GM20431 (cell line): Measurements from ENCODE around the gene NDUFA8.

ENCODE experiments used
- in situ Hi-C: fragments of 300-500 bp; cut with MseI, MboI; formaldehyde crosslinking; loops from one replicate; pipeline ENCODE4 v1.15.0; 2020; ENCODE audit warnings: low sequenced_read_pairs; ENCODE audit not compliant: unreplicated experiment

Gene NDUFA8

GRCh38 chr9:122111413-122112085, 48.0 kb downstream of the NDUFA8 start:
- in situ Hi-C loops, result no loop called here

GRCh38 chr9:122110100-122110833, 49.3 kb downstream of the NDUFA8 start:
- in situ Hi-C loops, result no loop called here

GRCh38 chr9:122109035-122109813, 50.4 kb downstream of the NDUFA8 start:
- in situ Hi-C loops, result no loop called here

GRCh38 chr9:122107291-122107805, 52.2 kb downstream of the NDUFA8 start:
- in situ Hi-C loops, result no loop called here

- in situ Hi-C loops, result no loop called here
Measured at GRCh38 chr9:122106576-122106975, 53.0 kb downstream of the NDUFA8 start.

GRCh38 chr9:122103985-122104384, 55.6 kb downstream of the NDUFA8 start:
- in situ Hi-C loops, result no loop called here

GRCh38 chr9:122102156-122102555, 57.4 kb downstream of the NDUFA8 start:
- in situ Hi-C loops, result no loop called here

GRCh38 chr9:122100756-122101155, 58.8 kb downstream of the NDUFA8 start:
- in situ Hi-C loops, result no loop called here

- in situ Hi-C loops, result no loop called here
Measured at GRCh38 chr9:122099271-122099869, 60.2 kb downstream of the NDUFA8 start.

GRCh38 chr9:122097679-122098315, 61.8 kb downstream of the NDUFA8 start:
- in situ Hi-C loops, result no loop called here

GRCh38 chr9:122096620-122097415, 62.8 kb downstream of the NDUFA8 start:
- in situ Hi-C loops, result no loop called here

GRCh38 chr9:122095010-122095767, 64.4 kb downstream of the NDUFA8 start:
- in situ Hi-C loops, result no loop called here
